GM21786 (cell line): ENCODE results near the gene RACGAP1.

Experiments
- ATAC-seq: cut with Tn5 transposase; IDR thresholded peaks from one replicate; pipeline ENCODE4 v1.9.1; 2021; ENCODE audit not compliant: unreplicated experiment

RACGAP1 gene

GRCh38 chr12:50057000-50057841 lies 31.9 kb upstream of the RACGAP1 start, which contains the start of gene ASIC1:
TSS of gene ASIC1 (plus strand) at chr12:50057596. CDS start at chr12:50058767, 1,171 bp downstream.
- no peak for ATAC-seq

GRCh38 chr12:50056639-50056976 lies 31.3 kb upstream of the RACGAP1 start:
- ATAC-seq = no peak

GRCh38 chr12:50055831-50056638 lies 30.7 kb upstream of the RACGAP1 start:
- no peak for ATAC-seq

DNA sequence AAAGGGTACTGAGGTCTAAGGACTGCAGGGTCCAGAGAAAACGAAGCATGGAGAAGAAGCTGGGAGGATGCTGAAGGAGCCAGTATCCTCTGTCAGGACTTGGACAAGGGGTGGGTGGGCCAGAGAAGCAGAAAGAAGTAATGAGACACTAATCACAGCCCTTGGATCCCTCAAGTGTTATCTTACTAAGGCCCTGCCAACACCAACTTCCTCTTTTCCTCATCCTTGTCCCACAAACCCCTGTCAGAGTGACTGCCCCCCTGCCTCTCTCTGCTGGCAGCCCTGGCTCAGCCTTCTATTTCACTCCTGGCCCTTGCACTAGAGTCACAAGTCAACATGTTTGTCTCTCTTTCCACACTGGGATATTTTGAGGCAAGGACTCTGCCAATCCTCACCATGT lies 28.3 kb upstream of the RACGAP1 start:
- ATAC-seq = no peak

- no peak for ATAC-seq
Measured at GRCh38 chr12:50052964-50053363, 27.7 kb upstream of the RACGAP1 start.

DNA sequence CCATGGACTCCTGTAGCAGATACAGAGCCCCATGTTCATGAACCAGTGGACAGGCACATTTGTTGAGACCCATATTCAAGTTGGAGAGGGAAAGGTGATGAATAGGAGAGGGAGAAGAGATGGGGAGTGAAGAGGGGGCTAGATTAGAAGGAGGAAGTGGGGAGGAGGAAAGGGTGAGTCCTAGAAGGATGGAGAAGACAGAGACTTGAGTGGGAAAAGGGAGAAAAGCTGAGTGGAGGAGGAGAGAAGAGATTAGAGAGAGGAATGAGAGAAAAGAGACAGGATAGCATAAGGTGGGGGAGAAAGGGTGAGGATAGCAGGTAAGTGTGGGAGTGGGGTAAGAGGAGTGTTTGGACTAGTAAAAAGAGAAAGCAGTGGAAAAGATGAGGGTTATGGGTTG lies 27.2 kb upstream of the RACGAP1 start:
- ATAC-seq = no peak

DNA sequence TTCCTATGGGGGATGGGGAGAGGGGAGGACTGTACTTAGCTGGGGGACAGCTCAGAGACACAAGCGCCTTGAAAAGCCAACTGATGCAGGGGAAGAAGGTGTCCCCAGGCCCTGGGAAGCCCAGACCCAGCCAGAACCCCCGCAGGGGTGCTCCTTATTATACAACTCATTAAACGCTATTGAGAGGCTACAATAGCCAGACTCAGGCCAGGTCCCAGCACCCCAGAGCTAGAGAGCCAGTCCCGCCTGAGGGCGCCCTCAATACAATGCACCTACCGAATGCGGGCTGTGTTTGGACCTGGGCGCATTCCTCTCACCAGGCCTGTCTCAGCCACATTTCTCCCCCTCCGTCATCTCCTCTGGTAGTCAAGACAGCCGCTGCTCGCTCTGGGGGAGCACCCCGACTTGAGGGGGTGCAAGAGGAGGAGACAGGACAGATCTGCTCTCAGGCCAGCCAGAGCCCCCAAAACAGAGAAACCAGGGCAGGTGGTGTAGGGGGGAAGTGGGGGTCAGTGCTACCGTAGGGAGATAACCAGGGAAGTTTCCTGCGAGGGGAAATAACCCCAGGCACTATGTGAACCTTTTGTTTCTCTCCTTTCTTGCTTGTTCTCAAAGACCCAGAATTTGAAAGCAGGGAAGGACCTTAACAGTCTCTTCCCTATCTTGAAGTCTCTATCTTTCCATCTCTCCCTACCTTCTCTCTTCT lies 26.0 kb upstream of the RACGAP1 start:
- ATAC-seq = no peak

GRCh38 chr12:50050410-50051098 lies 25.3 kb upstream of the RACGAP1 start:
- ATAC-seq = no peak

GRCh38 chr12:50050119-50050385 lies 24.8 kb upstream of the RACGAP1 start:
- no peak for ATAC-seq

GRCh38 chr12:50049254-50050118 lies 24.2 kb upstream of the RACGAP1 start:
- ATAC-seq = no peak

- ATAC-seq = no peak
Measured at GRCh38 chr12:50047693-50048250, 22.5 kb upstream of the RACGAP1 start.

- no peak for ATAC-seq
Measured at GRCh38 chr12:50043854-50044253, 18.6 kb upstream of the RACGAP1 start.

- no peak for ATAC-seq
Measured at GRCh38 chr12:50043308-50043707, 18.0 kb upstream of the RACGAP1 start.

DNA sequence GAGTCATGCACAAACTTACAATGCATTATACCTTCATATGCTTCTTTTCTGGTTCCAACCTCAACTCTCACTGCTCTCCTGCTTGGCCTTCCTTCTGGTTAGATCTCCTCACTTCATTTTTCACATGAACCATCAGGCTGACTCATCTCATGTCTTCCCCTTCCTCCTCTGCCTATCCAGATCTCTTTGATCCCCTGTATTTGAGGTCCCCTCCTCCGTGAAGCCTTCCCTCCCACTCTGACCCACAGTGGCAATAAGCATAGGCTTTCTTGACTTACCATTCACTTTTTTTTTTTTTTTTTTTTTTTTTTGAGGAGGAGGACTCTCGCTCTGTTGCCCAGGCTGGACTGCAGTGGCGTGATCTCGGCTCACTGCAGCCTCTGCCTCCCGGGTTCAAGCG lies 17.4 kb upstream of the RACGAP1 start:
- ATAC-seq = no peak

DNA sequence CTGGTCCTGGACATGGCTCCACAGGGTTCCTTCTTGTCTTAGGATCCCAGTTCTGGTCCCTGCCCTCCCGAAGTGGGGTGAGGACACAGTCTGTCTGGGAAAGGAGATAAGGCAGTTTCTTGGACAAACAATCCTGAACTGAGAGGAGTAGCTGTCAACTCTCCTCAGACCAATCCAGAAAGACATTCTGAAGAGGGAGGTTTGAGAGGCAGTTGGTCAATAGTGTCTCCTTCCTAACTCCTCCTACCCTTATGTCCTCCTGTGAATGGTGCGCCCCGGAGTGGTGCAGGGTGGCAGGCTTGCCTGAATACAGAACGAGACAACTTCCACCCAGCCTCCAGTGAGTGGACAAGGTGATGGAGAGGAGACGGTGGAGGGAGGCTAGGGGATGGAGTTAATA lies 16.7 kb upstream of the RACGAP1 start:
- ATAC-seq = no peak

GRCh38 chr12:50041062-50041860 lies 16.0 kb upstream of the RACGAP1 start:
- ATAC-seq = no peak

- no peak for ATAC-seq
Measured at GRCh38 chr12:50040657-50041056, 15.4 kb upstream of the RACGAP1 start.

DNA sequence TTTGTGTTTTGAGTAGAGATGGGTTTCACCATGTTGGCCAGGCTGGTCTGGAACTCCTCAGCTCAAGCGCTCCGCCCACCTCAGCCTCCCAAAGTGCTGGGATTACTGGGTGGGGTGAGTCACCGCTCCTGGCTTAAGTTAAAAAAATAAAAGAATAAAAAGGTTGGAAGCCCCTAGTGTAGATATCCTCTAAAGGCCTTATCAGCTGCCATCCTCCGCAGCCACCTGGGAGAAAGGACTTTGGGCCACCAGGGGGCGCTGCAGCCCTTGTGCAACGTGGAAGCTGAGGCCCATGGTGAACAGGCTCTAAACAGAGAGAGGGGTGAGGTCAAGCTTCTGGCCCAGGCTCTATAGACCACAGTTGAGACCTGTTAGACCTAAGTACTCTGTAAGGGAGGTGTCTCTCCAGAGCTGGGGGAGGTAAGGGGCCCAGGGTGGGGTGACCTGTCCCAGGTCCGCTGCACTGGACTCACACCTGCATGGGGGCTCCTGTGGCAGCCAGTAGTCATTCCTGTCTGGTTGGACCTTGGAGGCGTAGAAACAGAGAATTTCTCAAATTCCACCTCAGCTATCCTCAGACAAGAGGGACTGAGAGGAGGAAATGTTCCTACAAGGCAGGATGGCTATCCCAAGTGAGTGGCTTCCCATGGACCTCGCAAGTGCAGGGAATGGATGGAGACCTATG lies 14.0 kb upstream of the RACGAP1 start:
- ATAC-seq = no peak

GRCh38 chr12:50038336-50038735 lies 13.0 kb upstream of the RACGAP1 start:
- ATAC-seq = no peak
